ENCODE data around the gene UNC93B1. TPM values are rescaled to one million over a fixed set of nuclear protein-coding genes. Genes with fewer than 3 reads are reported as not detected.

Gene UNC93B1, protein sequence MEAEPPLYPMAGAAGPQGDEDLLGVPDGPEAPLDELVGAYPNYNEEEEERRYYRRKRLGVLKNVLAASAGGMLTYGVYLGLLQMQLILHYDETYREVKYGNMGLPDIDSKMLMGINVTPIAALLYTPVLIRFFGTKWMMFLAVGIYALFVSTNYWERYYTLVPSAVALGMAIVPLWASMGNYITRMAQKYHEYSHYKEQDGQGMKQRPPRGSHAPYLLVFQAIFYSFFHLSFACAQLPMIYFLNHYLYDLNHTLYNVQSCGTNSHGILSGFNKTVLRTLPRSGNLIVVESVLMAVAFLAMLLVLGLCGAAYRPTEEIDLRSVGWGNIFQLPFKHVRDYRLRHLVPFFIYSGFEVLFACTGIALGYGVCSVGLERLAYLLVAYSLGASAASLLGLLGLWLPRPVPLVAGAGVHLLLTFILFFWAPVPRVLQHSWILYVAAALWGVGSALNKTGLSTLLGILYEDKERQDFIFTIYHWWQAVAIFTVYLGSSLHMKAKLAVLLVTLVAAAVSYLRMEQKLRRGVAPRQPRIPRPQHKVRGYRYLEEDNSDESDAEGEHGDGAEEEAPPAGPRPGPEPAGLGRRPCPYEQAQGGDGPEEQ
- 9.0 TPM for total RNA-seq
- long read RNA-seq, transcript UNC93B1-201 (11 exons, 2,316 nt) = major isoform, 6 of 11 reads
- long read RNA-seq, partial matches to known transcripts = 2 of 11 reads
- long read RNA-seq, other reads (novel, unspliced or antisense) = 2 of 11 reads

DNA sequence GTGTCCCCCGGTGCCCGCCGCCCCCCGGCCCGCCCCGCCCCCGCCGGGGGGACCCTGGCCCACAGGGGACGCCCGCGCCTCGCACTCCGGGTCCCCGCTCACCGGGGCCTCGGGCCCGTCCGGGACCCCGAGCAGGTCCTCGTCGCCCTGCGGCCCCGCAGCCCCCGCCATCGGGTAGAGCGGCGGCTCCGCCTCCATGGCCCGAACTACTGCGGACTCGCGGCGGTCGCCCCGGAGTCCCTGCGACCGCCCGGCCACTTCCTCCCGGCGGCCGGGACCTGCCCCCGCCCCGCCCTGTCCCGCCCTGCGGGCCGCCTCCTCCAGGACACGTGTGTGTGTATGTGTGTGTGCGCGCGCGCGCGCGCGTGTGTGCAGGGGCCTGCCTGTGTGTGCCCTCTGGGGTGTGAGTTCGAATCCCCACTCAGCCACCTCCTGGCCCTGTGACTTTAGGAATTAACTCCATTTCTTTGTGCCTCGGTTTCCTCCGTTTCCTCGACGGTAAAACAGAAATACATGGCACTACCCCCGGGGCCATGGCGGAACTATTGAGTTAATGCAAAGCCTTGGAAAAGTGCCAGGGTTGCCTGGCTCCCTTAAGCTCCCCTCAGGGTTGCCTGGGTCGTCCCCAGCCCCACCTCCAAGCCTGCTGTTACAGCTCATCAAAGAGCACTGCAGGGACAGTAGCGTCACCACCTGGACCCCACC is at the start of gene UNC93B1:
Gene UNC93B1, minus strand, starts transcription at position 252 of the 705 bp plus-strand sequence. Its CDS starts 54 bp downstream, at position 198.
- peak; percentile 93 for ATAC-seq
- peak; percentile 98 for DNase-seq (ENCODE audit: missing footprints)
- intact Hi-C loops (cut with DNase I) = no loop called here

DNA sequence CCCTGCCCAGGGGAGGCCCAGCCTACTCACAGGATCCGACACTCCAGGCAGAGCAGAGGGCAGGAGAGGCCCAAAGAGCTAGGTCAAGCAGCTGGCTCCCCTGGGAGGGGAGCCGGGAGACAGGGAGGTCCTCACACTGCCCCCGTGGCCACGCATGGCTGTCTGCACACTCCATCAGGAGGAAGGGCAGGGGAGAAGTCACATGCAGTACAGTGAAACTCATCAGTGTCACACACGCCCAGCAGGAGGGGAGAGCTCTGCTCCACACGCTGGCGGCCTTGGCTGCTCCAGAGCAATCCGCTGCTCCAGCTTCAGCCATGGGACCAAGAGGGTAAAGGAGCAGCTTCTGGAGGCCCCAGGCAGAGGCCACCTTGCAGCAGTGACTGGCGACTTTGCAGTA is 49.2 kb upstream of the UNC93B1 start:
- ATAC-seq (peak; percentile 23), DNase-seq (ENCODE audit: missing footprints) (no peak)
- intact Hi-C loops (cut with DNase I) = no loop called here

DNA sequence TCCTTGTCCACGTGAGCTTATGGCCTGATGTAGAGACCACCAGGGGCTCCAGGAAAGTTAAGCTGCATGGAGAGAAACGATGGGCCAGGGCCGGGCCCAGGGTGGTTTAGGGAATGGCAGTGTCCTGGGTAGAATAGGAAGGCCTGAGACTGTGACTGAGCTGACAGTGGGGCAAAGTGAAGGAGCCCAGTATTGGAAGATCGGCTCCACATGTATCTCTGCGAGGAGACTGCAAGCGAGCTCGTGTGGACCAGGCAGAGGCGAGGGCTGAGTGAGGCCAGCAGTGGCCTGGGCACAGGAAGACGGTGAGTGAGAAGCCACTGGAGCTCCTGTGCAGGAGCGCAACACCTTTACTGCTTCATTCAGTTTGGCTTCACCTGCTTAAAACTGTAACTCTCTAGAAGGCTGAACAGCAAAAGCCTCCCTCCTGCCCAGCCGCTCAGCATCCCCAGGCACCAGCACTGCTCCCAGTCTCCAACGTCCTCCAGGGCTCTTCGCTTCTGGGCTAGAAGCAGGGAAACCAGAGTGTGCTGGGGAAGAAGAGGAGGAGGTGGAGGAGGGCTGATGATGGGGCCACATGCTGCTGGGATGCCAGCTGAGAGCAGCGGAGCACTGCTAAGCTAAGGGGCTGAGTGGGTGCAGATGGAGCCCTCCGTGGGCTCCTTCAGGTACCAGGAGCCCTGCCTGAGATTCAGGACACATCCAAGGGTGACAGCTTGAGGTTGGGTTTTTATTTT is 48.4 kb upstream of the UNC93B1 start:
- no peak for ATAC-seq
- peak; percentile 39 for DNase-seq (ENCODE audit: missing footprints)
- intact Hi-C loops (cut with DNase I) = no loop called here

DNA sequence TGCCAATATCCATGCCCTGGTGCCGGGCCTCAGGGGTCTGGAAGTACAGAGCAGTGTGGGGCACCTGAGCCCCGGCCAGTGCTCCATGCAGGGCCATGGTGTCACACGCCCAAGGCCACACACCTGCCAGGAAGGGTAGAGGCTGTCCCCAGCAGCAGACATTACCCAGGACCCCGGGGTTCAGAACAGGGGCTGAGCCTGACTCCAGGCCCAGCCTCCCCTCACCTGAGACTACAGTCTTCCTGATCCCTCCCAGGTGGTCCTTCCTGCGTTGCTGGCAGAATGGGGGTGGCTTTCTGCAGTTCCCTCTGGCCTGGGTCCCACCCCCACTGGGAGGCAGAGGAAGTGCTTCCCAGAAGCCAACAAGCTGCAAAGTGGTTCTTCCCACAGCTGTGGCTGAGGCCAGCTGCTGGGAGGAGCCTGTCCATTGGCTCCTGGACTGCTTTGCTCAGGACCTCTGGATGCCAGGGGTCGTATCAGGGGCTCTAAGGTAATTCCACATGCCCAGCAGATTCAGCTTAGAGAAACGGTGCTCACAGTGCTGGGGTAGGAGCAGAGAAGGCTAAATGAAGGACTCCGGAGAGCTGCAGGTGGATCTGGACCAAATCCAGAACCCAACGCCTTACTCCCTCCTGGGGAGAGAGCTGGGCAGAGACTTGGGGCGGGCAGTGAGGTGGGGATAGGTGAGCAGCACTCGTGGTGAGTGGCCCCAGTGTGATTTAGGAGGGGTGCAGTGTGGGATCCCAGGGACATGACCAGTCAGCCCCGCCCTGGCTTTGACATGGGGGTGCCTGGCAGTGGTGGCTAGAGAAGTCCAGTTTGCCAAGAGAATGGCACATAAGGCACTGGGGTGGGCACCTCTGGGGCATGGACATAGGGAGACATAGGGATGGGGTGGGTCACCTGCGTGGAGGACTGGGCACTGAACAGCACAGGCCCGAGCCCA is 47.6 kb upstream of the UNC93B1 start:
- ATAC-seq (no peak), DNase-seq (ENCODE audit: missing footprints) (peak; percentile 51)
- intact Hi-C loops (cut with DNase I) = no loop called here

DNA sequence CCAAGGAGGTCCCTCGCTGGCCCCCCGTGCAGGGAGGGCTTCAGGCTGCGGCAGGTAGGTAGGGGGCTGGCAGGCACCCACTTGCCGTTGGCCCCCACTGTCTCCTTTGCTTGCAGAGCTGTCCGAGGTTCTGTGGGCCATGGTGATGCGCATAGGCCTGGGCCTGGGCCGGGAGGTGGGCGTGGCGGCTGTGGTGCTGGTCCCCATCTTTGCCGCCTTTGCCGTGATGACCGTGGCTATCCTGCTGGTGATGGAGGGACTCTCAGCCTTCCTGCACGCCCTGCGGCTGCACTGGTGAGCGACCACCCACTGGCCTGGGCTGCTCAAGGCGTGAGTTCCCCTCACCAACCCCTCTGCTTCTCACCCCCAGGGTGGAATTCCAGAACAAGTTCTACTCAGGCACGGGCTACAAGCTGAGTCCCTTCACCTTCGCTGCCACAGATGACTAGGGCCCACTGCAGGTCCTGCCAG is 46.5 kb upstream of the UNC93B1 start:
- ATAC-seq = no peak
- no peak for DNase-seq (ENCODE audit: missing footprints)

DNA sequence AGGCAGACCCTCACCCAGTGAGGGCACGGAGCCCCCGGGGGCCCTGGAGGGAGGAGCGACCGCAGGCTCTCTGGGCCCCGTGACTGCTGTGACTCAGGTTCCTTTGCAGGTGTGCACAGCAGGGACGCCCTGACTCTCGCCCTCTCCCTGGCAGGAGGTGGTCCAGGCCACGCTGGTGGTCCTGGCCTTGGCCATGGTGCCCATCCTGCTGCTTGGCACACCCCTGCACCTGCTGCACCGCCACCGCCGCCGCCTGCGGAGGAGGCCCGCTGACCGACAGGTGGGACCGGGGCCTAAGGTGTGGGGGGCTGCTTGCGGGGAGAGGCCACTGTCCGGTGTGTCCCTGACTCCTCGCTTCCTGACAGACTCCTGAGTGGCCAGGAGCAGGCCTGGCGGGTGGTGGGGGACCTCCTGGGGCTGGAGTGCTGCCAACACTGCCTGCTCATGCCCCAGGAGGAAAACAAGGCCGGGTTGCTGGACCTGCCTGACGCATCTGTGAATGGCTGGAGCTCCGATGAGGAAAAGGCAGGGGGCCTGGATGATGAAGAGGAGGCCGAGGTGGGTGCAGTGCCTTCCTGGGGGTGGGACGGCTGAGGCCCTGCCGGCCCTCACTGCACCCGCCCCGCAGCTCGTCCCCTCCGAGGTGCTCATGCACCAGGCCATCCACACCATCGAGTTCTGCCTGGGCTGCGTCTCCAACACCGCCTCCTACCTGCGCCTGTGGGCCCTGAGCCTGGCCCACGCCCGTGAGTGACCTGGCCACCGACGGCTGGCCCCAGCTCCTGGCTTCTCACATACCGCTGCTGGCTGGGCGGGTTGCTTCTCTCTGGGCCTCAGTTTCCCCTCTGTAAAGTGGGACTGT is 45.8 kb upstream of the UNC93B1 start:
- intact Hi-C loops (cut with DNase I) = no loop called here
- no peak for ATAC-seq
- peak; percentile 53 for DNase-seq (ENCODE audit: missing footprints)

More for the DNA sequence above, 46.5 kb upstream of the UNC93B1 start:
- intact Hi-C loops (cut with DNase I) = no loop called here

DNA sequence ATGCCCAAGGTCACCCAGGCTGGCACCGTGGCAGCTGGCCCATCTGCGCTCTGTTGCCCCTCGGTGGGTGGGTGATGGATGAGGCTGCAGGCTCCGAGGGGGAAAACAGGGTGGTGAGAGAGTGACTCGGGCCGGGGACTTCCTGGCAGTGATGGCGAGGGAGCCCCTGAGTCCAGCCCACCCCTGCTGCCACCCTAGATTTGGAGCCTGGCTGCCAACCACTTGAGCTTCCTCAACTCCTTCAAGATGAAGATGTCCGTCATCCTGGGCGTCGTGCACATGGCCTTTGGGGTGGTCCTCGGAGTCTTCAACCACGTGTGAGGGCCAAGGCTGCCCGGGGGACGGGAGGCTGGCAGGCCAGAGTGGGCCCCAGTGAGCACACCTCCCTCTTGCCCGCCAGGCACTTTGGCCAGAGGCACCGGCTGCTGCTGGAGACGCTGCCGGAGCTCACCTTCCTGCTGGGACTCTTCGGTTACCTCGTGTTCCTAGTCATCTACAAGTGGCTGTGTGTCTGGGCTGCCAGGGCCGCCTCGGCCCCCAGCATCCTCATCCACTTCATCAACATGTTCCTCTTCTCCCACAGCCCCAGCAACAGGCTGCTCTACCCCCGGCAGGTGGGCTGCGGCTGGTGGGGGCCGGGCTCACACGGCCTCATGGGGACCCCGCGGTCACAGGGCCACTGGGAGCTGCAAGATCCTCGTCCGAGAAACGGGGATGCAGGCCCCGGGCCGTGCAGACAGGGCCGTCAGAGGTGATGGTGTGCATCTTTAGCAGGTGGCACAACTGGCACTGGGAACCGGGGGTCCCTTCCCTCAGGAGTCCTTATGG is 45.0 kb upstream of the UNC93B1 start:
- DNase-seq (ENCODE audit: missing footprints) (peak; percentile 57), ATAC-seq (no peak)
- intact Hi-C loops (cut with DNase I) = no loop called here

DNA sequence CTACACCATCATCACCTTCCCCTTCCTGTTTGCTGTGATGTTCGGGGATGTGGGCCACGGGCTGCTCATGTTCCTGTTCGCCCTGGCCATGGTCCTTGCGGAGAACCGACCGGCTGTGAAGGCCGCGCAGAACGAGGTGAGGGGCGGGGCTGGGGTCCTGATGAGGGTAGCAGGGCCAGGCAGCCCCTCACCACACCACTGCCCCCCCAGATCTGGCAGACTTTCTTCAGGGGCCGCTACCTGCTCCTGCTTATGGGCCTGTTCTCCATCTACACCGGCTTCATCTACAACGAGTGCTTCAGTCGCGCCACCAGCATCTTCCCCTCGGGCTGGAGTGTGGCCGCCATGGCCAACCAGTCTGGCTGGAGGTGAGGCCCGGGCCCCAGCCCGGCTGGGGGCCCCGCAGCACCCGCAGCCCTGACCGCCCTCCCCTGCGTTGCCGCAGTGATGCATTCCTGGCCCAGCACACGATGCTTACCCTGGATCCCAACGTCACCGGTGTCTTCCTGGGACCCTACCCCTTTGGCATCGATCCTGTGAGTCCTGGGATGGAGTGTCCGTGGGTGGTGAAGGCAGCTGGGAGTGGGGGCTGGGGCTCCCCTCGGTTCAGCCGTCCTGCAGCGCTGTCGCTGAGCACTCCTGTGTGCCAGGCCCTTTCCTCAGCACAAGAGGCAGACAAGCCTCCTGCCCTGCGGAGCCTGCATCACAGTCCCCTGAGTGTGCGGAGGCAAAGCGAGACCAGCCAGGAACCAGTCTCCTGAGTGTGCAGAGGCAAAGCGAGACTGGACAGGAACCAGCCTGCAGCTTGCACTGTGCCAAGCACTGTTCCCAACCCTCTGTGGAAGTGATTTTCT is 43.8 kb upstream of the UNC93B1 start:
- intact Hi-C loops (cut with DNase I) = no loop called here
- no peak for DNase-seq (ENCODE audit: missing footprints)
- no peak for ATAC-seq

DNA sequence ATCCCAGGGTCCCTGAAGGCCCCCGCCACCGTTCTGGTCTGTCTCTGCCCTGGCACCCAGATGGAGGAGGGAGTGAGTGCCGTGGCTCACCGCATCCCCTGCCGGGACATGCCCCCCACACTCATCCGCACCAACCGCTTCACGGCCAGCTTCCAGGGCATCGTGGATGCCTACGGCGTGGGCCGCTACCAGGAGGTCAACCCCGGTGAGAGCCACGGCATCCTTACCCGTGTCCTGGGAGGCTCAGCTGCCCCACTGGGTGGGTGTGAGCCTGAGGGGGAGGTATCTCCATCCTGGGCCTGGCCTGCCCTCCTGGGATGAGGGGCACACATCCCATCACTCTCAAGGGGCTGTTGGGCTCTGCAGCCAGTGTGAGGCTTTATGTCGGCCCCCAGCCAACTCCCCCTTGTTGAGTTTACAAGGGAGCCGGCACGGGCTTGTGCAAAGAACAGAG is 41.0 kb upstream of the UNC93B1 start:
- DNase-seq (ENCODE audit: missing footprints) (peak; percentile 48), ATAC-seq (no peak)
- intact Hi-C loops (cut with DNase I) = no loop called here

DNA sequence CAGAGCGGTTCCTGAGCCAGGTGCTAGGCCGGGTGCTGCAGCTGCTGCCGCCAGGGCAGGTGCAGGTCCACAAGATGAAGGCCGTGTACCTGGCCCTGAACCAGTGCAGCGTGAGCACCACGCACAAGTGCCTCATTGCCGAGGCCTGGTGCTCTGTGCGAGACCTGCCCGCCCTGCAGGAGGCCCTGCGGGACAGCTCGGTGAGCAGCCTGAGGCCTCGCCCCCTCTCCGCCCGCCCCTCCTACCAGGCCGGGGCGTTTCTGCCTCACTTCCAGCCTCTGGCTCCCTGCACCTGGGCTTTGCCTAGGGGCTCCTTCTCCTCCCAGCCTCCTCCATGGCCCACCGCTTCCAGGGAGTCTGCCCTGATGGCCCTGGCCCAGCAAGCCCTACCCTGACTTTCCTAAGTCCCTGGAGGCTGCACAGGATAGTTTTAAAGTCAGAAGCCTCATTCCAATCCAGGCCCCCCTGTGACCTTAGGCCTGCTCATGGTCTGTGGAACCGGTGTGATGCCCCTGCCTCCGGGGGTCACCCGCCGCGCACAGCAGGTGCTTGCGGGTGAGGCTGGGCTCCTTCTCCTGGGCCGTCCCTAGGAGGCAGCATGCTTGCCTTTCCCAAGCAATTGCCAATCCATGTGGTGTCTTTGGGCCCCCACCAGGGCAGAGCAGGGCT is 40.4 kb upstream of the UNC93B1 start:
- ATAC-seq = no peak
- intact Hi-C loops (cut with DNase I) = no loop called here
- DNase-seq (ENCODE audit: missing footprints) = peak; percentile 65

DNA sequence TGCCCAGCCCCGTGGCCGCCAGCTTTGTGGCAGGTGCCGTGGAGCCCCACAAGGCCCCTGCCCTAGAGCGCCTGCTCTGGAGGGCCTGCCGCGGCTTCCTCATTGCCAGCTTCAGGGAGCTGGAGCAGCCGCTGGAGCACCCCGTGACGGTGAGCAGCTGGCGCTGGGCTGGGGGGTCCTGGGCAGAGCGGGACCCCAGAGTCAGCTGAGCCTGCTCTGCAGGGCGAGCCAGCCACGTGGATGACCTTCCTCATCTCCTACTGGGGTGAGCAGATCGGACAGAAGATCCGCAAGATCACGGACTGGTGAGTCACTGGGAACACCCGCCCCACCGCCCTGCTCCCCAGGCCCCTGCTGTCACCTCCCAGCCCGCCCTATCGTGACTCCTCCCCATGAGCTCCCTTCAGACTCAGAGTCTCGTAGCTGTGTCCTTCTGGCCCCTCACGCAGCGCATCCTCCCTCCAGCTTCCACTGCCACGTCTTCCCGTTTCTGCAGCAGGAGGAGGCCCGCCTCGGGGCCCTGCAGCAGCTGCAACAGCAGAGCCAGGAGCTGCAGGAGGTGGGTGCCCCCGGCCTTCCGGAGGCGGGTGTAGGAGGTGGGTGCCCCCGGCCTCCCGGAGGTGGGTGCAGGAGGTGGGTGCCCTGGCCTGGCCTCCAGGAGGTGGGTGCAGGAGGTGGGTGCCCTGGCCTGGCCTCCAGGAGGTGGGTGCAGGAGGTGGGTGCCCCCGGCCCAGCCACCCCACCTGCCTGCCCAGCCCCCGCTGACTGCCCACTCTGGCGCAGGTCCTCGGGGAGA is 39.6 kb upstream of the UNC93B1 start:
- intact Hi-C loops (cut with DNase I) = no loop called here
- no peak for ATAC-seq
- DNase-seq (ENCODE audit: missing footprints) = peak; percentile 61

DNA sequence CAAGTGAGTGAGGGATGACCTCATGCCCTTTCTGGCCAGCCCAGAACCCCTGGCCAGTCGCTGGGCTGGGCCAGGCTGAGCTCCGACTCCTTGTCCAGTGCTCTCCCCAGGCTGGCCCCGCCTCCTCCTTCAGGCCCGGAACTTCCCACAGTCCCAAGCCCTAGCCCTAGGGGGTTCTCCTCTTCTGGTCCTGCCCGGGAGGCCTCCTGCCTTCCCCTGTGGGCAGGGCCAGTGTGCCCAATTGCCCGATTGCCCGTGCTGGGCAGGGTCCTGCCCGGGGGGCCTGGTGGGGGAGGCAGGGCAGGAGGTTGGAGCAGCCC is 39.1 kb upstream of the UNC93B1 start:
- no peak for DNase-seq (ENCODE audit: missing footprints)
- intact Hi-C loops (cut with DNase I) = no loop called here
- no peak for ATAC-seq

DNA sequence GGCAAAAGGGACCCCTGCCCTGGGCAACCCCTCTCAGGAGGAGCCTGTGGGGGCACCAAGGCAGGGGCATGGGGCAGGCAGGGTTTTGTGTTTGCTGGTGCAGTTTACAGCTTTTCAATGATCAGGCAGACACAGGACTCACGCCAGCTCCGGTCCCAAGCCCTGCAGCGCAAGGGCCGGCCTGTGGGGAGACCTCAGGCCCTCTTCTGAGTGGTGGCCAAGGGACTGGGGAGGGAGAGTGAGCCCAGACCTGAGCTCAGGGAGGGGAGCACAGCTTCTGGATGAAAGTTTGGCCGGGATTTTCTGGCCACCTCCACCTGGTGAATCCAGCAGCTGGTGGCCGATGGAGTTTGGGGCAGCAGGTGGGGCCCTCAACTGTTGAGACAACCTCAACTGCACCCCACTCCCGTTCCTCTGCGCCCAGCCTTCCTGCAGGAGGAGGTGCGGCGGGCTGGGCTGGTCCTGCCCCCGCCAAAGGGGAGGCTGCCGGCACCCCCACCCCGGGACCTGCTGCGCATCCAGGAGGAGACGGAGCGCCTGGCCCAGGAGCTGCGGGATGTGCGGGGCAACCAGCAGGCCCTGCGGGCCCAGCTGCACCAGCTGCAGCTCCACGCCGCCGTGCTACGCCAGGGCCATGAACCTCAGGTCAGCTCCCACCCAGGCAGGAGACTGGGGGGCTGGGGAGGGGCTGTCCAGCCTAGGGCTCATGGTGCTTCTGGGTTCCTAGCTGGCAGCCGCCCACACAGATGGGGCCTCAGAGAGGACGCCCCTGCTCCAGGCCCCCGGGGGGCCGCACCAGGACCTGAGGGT is 38.5 kb upstream of the UNC93B1 start:
- intact Hi-C loops (cut with DNase I) = no loop called here
- ATAC-seq (no peak), DNase-seq (ENCODE audit: missing footprints) (no peak)
